Measurements from ENCODE around the gene SULT1E1. TPM values are rescaled to one million over a fixed set of nuclear protein-coding genes. Genes with fewer than 3 reads are reported as not detected.

SULT1E1 gene
- total and polyA plus RNA-seq, 2 experiments from 2014 or later = not detected

DNA sequence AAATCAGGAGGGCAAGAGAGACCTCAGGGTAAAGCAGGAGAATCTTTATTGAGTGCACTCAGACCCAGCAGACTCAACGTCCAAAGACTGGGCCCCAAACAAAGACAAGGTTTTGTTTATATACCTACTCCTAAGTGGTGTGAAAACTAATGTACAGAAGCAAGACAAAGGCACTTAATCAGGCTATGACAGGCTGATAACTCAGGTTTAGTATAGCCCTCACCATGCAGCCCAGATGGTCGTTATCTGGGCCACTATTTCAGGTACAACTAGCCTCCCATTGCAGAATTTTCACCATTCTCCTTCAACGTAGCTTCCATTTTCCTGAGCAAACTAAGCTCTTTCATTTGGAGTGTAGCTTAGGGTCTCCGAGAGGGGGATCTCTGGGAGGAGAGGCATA lies 36.9 kb downstream of the SULT1E1 start (continued):
- TF ChIP-seq, protein P1, sequence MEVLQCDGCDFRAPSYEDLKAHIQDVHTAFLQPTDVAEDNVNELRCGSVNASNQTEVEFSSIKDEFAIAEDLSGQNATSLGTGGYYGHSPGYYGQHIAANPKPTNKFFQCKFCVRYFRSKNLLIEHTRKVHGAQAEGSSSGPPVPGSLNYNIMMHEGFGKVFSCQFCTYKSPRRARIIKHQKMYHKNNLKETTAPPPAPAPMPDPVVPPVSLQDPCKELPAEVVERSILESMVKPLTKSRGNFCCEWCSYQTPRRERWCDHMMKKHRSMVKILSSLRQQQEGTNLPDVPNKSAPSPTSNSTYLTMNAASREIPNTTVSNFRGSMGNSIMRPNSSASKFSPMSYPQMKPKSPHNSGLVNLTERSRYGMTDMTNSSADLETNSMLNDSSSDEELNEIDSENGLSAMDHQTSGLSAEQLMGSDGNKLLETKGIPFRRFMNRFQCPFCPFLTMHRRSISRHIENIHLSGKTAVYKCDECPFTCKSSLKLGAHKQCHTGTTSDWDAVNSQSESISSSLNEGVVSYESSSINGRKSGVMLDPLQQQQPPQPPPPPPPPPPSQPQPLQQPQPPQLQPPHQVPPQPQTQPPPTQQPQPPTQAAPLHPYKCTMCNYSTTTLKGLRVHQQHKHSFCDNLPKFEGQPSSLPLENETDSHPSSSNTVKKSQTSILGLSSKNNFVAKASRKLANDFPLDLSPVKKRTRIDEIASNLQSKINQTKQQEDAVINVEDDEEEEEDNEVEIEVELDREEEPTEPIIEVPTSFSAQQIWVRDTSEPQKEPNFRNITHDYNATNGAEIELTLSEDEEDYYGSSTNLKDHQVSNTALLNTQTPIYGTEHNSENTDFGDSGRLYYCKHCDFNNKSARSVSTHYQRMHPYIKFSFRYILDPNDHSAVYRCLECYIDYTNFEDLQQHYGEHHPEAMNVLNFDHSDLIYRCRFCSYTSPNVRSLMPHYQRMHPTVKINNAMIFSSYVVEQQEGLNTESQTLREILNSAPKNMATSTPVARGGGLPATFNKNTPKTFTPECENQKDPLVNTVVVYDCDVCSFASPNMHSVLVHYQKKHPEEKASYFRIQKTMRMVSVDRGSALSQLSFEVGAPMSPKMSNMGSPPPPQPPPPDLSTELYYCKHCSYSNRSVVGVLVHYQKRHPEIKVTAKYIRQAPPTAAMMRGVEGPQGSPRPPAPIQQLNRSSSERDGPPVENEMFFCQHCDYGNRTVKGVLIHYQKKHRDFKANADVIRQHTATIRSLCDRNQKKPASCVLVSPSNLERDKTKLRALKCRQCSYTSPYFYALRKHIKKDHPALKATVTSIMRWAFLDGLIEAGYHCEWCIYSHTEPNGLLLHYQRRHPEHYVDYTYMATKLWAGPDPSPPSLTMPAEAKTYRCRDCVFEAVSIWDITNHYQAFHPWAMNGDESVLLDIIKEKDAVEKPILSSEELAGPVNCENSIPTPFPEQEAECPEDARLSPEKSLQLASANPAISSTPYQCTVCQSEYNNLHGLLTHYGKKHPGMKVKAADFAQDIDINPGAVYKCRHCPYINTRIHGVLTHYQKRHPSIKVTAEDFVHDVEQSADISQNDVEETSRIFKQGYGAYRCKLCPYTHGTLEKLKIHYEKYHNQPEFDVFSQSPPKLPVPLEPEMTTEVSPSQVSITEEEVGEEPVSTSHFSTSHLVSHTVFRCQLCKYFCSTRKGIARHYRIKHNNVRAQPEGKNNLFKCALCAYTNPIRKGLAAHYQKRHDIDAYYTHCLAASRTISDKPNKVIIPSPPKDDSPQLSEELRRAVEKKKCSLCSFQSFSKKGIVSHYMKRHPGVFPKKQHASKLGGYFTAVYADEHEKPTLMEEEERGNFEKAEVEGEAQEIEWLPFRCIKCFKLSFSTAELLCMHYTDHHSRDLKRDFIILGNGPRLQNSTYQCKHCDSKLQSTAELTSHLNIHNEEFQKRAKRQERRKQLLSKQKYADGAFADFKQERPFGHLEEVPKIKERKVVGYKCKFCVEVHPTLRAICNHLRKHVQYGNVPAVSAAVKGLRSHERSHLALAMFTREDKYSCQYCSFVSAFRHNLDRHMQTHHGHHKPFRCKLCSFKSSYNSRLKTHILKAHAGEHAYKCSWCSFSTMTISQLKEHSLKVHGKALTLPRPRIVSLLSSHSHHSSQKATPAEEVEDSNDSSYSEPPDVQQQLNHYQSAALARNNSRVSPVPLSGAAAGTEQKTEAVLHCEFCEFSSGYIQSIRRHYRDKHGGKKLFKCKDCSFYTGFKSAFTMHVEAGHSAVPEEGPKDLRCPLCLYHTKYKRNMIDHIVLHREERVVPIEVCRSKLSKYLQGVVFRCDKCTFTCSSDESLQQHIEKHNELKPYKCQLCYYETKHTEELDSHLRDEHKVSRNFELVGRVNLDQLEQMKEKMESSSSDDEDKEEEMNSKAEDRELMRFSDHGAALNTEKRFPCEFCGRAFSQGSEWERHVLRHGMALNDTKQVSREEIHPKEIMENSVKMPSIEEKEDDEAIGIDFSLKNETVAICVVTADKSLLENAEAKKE (CRISPR knock-in tag; IDR thresholded peaks at IDR 0.05) = no peak
- TF ChIP-seq NANOG (IDR thresholded peaks at IDR 0.05; ENCODE audit: borderline replicate concordance) (no peak), STAT1 (IDR thresholded peaks at IDR 0.05; ENCODE audit: unreplicated experiment) (no peak), ZNF331 (CRISPR knock-in tag; IDR thresholded peaks at IDR 0.05; ENCODE audit: low read depth) (no peak)
- TF ChIP-seq, protein P2, sequence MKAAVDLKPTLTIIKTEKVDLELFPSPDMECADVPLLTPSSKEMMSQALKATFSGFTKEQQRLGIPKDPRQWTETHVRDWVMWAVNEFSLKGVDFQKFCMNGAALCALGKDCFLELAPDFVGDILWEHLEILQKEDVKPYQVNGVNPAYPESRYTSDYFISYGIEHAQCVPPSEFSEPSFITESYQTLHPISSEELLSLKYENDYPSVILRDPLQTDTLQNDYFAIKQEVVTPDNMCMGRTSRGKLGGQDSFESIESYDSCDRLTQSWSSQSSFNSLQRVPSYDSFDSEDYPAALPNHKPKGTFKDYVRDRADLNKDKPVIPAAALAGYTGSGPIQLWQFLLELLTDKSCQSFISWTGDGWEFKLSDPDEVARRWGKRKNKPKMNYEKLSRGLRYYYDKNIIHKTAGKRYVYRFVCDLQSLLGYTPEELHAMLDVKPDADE (IDR thresholded peaks at IDR 0.05) = no peak

DNA sequence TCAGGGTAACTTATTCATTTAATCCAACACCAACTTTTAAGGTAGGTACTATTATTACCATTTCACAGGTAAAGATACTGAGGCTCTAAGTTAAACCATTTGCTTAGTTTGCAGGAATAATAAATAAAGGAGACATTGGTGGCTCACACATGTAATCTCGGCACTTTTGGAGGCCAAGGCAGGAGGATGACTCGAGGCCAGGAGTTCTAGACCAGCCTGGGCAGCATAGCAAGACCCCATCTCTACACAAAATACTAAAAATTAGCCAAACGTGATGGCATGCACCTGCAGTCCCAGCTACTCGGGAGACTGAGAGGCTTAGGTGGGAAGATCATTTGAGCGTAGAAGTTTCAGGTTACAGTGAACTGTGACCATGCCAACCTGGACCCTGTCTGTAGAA lies 37.7 kb downstream of the SULT1E1 start:
- no peak overlapping the region for H3K4me3 Mint-ChIP-seq
- H3K9me3 Mint-ChIP-seq = no peaks in the 10 kb centered on the region
- TF ChIP-seq ZNF114 (CRISPR knock-in tag; IDR thresholded peaks at IDR 0.05) (no peak), CREB1 (CRISPR knock-in tag; IDR thresholded peaks at IDR 0.05; ENCODE audit: low read depth) (no peak)
- TF ChIP-seq, protein P1 (CRISPR knock-in tag; IDR thresholded peaks at IDR 0.05) = no peak
- TF ChIP-seq, protein P2 (IDR thresholded peaks at IDR 0.05) = no peak

More for the DNA sequence above, 37.7 kb downstream of the SULT1E1 start:
- Mint-ChIP-seq H3K4me1 (no peaks in the 10 kb centered on the region; the same call in 2 of the 3 replicates), H3K27me3 (ENCODE audit: insufficient read depth, low read depth, poor library complexity) (no peaks in the 10 kb centered on the region), H3K27ac (no peak overlapping the region), H3K36me3 (ENCODE audit: low read depth) (no peaks in the 10 kb centered on the region)
- Histone ChIP-seq H3K4me3 (no peak overlapping the region), H3K9me2 (ENCODE audit: insufficient read depth) (no peaks in the 10 kb centered on the region), H3K4me1 (ENCODE audit: insufficient read depth) (no peaks in the 10 kb centered on the region), H3K36me3 (ENCODE audit: insufficient read depth) (no peaks in the 10 kb centered on the region), H3K4me2 (no peak overlapping the region), H3K27ac (ENCODE audit: low read depth) (no peak overlapping the region), H4K20me1 (replicated peaks; ENCODE audit: insufficient read depth) (no peaks in the 10 kb centered on the region), H3F3A (replicated peaks; ENCODE audit: low read depth) (no peaks in the 10 kb centered on the region), H3K27me3 (ENCODE audit: insufficient read depth) (no peaks in the 10 kb centered on the region), H3K79me2 (replicated peaks; ENCODE audit: insufficient read depth) (no peaks in the 10 kb centered on the region), H2AFZ (no peak overlapping the region)
- ATAC-seq (no peak), DNase-seq (ENCODE audit: low spot score) (no peak)

Measured in GM23338 (cell line).